GM12878 (cell line): ENCODE results near the gene OR2T35. TPM values are rescaled to one million over a fixed set of nuclear protein-coding genes. Genes with fewer than 3 reads are reported as not detected.

Experiments used
- ATAC-seq: fragments of 200-7000 bp; cut with Tn5 transposase; 3 replicates; pipeline ENCODE4 v1.9.1; 2020; ENCODE audit warnings: mild to moderate bottlenecking, moderate library complexity
- BruUV-seq: library from RNA; stranded (reverse); fragments of 400-500 nt; replicated peaks from 2 replicates; lab custom pipeline; 2021; lab: Mats Ljungman, UMichigan
- CTCF ChIA-PET: fragments of 300-600 bp; sonication (Branson Sonifier 250); formaldehyde crosslinking; extraction: SDS; loops from one replicate; lab custom pipeline; 2021; ENCODE audit warnings: inconsistent platforms; lab: Yijun Ruan, JAX
- POLR2A ChIA-PET: fragments of 350-600 bp; formaldehyde crosslinking; extraction: SDS; loops from one replicate; lab custom pipeline; 2021; ENCODE audit warnings: inconsistent platforms; lab: Charles Lee
- RAD21 ChIA-PET: fragments of 300-600 bp; sonication (Branson Sonifier 250); formaldehyde crosslinking; loops from one replicate; lab custom pipeline; 2023; ENCODE audit warnings: antibody characterized with exemption; ENCODE audit not compliant: unreplicated experiment; lab: Charles Lee
- SMC1A ChIA-PET: fragments of 300-600 bp; sonication (Branson Sonifier 250); formaldehyde crosslinking; loops from one replicate; lab custom pipeline; 2023; ENCODE audit not compliant: unreplicated experiment, uncharacterized antibody; lab: Charles Lee
- DNase-seq: peaks from one replicate; pipeline ENCODE4 v3.0.0-alpha.2; 2011; ENCODE audit warnings: low read depth, low spot score
- FAIRE-seq: peaks from 3 replicates; lab custom pipeline; 2011; peaks lifted over from hg19 to GRCh38; lab: Jason Lieb, UNC
- H2AFZ ChIP-seq: 2 replicates; pipeline ENCODE4 v1.6.0; 2011; ENCODE audit warnings: low read depth, low read length, control low read depth; ENCODE audit not compliant: control insufficient read depth
- H3K27ac ChIP-seq: 2 replicates; pipeline ENCODE4 v1.5.1; 2011; ENCODE audit warnings: control low read depth; ENCODE audit not compliant: control insufficient read depth, insufficient read depth
- H3K27me3 ChIP-seq, 2 experiments: replicated peaks in 1 of 2; 2 replicates each; pipeline versions ENCODE4 v1.6.0 to v1.6.1; 2011; ENCODE audit warnings: low read length in 1 of 2; ENCODE audit not compliant: control insufficient read depth in 2 of 2, insufficient read depth in 2 of 2
- H3K36me3 ChIP-seq, 2 experiments: 2 replicates each; pipeline ENCODE4 v1.5.1; 2011; ENCODE audit warnings: low read length in 1 of 2; ENCODE audit not compliant: control insufficient read depth in 2 of 2, insufficient read depth in 2 of 2
- H3K4me1 ChIP-seq: 2 replicates; pipeline ENCODE4 v1.6.1; 2011; ENCODE audit warnings: mild to moderate bottlenecking, low read length, moderate library complexity, mixed read lengths; ENCODE audit not compliant: control insufficient read depth, insufficient read depth
- H3K4me2 ChIP-seq: 2 replicates; pipeline ENCODE4 v1.6.0; 2011; ENCODE audit warnings: control low read depth; ENCODE audit not compliant: control insufficient read depth, insufficient read depth
- H3K4me3 ChIP-seq: fragments of 200-600 bp; sonication (generic); 2 replicates; pipeline ENCODE4 v1.5.1; 2016
- H3K79me2 ChIP-seq: 2 replicates; pipeline ENCODE4 v1.6.0; 2011; ENCODE audit warnings: low read length; ENCODE audit not compliant: control insufficient read depth, insufficient read depth
- H3K9ac ChIP-seq: 2 replicates; pipeline ENCODE4 v1.8.0; 2011; ENCODE audit warnings: low read length, control low read depth, mixed read lengths; ENCODE audit not compliant: control insufficient read depth, insufficient read depth
- H3K9me3 ChIP-seq: replicated peaks from 3 replicates; pipeline ENCODE4 v1.5.1; 2011; ENCODE audit warnings: mild to moderate bottlenecking, low read length; ENCODE audit not compliant: control insufficient read depth, insufficient read depth
- H4K20me1 ChIP-seq: 2 replicates; pipeline ENCODE4 v1.6.0; 2011; ENCODE audit not compliant: control insufficient read depth, insufficient read depth
- CHD4 ChIP-seq: fragments of 200-600 bp; sonication (generic); IDR thresholded peaks from 2 replicates; pipeline ENCODE4 v1.6.1; 2016; ENCODE audit warnings: mild to moderate bottlenecking
- CREB1 ChIP-seq: IDR thresholded peaks from 2 replicates; pipeline ENCODE4 v1.6.1; 2012; ENCODE audit warnings: low read depth, mild to moderate bottlenecking, inconsistent platforms
- KAT2A ChIP-seq: conservative IDR thresholded peaks from 2 replicates; pipeline ENCODE4 v1.6.1; 2011; ENCODE audit warnings: low read depth, low read length; ENCODE audit not compliant: control insufficient read depth
- MXI1 ChIP-seq: fragments of 150-350 bp; IDR thresholded peaks from 2 replicates; pipeline ENCODE4 v1.6.1; 2011; ENCODE audit warnings: low read depth, mild to moderate bottlenecking, inconsistent platforms, low read length, improper control_type of control experiment
- NBN ChIP-seq: fragments of 450-650 bp; IDR thresholded peaks from 2 replicates; pipeline ENCODE4 v1.6.1; 2016
- NFIC ChIP-seq: IDR thresholded peaks from 2 replicates; pipeline ENCODE4 v1.6.1; 2012; ENCODE audit warnings: low read depth, mild to moderate bottlenecking, inconsistent platforms, low read length, moderate library complexity
- NFXL1 ChIP-seq: fragments of 450-650 bp; IDR thresholded peaks from 2 replicates; pipeline ENCODE4 v1.6.1; 2017; ENCODE audit warnings: antibody characterized with exemption, mild to moderate bottlenecking, borderline replicate concordance
- SMARCA5 ChIP-seq: fragments of 450-650 bp; IDR thresholded peaks from 2 replicates; pipeline ENCODE4 v1.6.1; 2017; ENCODE audit warnings: mild to moderate bottlenecking
- SRF ChIP-seq, 2 experiments: IDR thresholded peaks; 2 replicates each; pipeline ENCODE4 v1.6.1; 2011; ENCODE audit warnings: low read depth in 2 of 2, low read length in 2 of 2, mild to moderate bottlenecking in 1 of 2, moderate library complexity in 1 of 2
- STAT3 ChIP-seq: IDR thresholded peaks from 2 replicates; pipeline ENCODE4 v1.6.1; 2011; ENCODE audit warnings: low read depth, low read length, improper control_type of control experiment
- TAF1 ChIP-seq: IDR thresholded peaks from 2 replicates; pipeline ENCODE4 v1.6.1; 2011; ENCODE audit warnings: mild to moderate bottlenecking, low read depth, low read length, borderline replicate concordance
- TCF7 ChIP-seq: IDR thresholded peaks from 2 replicates; pipeline ENCODE4 v1.6.1; 2014; ENCODE audit warnings: antibody characterized with exemption, borderline replicate concordance
- ZBED1 ChIP-seq: IDR thresholded peaks from 2 replicates; pipeline ENCODE4 v1.6.1; 2016; ENCODE audit warnings: borderline replicate concordance
- ZNF217 ChIP-seq: fragments of 450-650 bp; IDR thresholded peaks from 2 replicates; pipeline ENCODE4 v1.6.1; 2017; ENCODE audit warnings: antibody characterized with exemption, mild to moderate bottlenecking
- WGBS: methylation state at CpG from one replicate; pipeline ENCODE4 v1.1.6; 2016; ENCODE audit warnings: low lambda C conversion rate; ENCODE audit not compliant: insufficient replicate concordance, insufficient coverage; ENCODE audit errors: missing lambda C conversion rate; 5-methylcytosine and 5-hydroxymethylcytosine counted together
- in situ Hi-C: fragments of 300-500 bp; cut with MboI; formaldehyde crosslinking; loops from 9 replicates; pipeline ENCODE4 v1.14.3; 2018; ENCODE audit warnings: mixed read lengths
- intact Hi-C: fragments of 100-400 bp; cut with micrococcal nuclease; formaldehyde crosslinking; loops from one replicate; pipeline ENCODE4 v1.14.2; 2022; ENCODE audit not compliant: unreplicated experiment
- polyA plus RNA-seq, 11 experiments: library from polyadenylated mRNA; depleted of rRNA in 4 of 11; unstranded in 6 of 11; stranded (reverse) in 5 of 11; fragments of >200 nt; fragmentation: Nextera tagmentation in 4 of 11; fragmentation: Illumina TruSeq in 1 of 11; extraction: Ambion mirVana in 4 of 11; extraction: Trizol in 1 of 11; gene quantifications; 1 replicate in 1 of 11; 2 replicates in 10 of 11; pipeline versions ENCODE4 v1.2.1 to v1.2.3, GENCODE V29; 2011 to 2016; ENCODE audit warnings: inconsistent platforms in 2 of 11, missing spikeins in 2 of 11, low read depth in 1 of 11
- total RNA-seq, 4 experiments: library from RNA; depleted of rRNA in 3 of 4; stranded (reverse); fragments of >200 nt in 3 of 4; fragmentation: Illumina TruSeq in 1 of 4; extraction: Trizol in 1 of 4; gene quantifications; 2 replicates each; pipeline versions ENCODE4 v1.2.1 to v1.2.3, GENCODE V29; 2013 to 2021
- TF ChIP-seq, protein P1 (sequence below): IDR thresholded peaks from 2 replicates; pipeline ENCODE4 v1.6.1; 2012; ENCODE audit warnings: low read depth, low read length, improper control_type of control experiment
- TF ChIP-seq, protein P2 (sequence below): fragments of 150-350 bp; IDR thresholded peaks from 2 replicates; pipeline ENCODE4 v1.6.1; 2014; ENCODE audit warnings: mild to moderate bottlenecking, low read depth, low read length
- TF ChIP-seq, protein P3 (sequence below): fragments of 450-650 bp; conservative IDR thresholded peaks from 2 replicates; pipeline ENCODE4 v1.6.1; 2017; ENCODE audit warnings: mild to moderate bottlenecking, moderate library complexity

OR2T35 gene
- total and polyA plus RNA-seq, 10 of the 15 experiments (the other 5 are each of a cell fraction or from before 2014, with no cell fraction given), result 0.03 to 0.89 (median 0.38) TPM; not detected in 2

DNA sequence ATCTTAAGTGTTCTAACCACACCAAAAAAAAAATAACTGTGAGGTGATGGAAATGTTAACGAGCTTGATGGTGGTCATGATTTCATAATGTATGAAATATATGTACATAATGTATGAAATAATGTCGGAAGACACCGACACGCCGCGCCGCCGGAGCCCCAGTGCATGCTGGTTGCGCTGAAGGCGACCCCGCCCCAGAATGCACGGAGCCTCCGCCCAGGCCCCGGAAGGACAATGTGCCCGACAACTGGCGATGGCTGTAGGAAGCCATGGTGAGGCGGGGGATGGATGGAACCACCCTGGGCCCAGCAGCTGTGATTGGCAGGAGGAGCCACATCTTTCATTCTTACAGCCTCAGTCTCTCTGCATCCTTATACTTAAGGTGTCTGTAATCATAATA is 55.0 kb downstream of the OR2T35 start:
- in situ Hi-C loops, result no loop called here
- SMC1A ChIA-PET, result no interaction called here

More for the DNA sequence above, 55.0 kb downstream of the OR2T35 start:
- no peaks in the 10 kb centered on the region for H3K27me3 ChIP-seq
- no CpG with 5 or more reads among the region's 17 CpGs for WGBS
- intact Hi-C loops, result no loop called here
- no peak overlapping the region for H3K27ac ChIP-seq
- no peaks in the 10 kb centered on the region for H3K9me3 ChIP-seq
- no peaks in the 10 kb centered on the region for H3K4me1 ChIP-seq
- ChIA-PET RAD21 (no interaction called here), POLR2A (no interaction called here), CTCF (no interaction called here)
- H3K9ac ChIP-seq, result no peak overlapping the region
- no TSS peak for BruUV-seq
- DNase-seq, result no peak
- TF ChIP-seq TAF1 (no peak), NBN (no peak), CREB1 (no peak), ZBED1 (no peak), MXI1 (no peak), NFXL1 (no peak), SMARCA5 (no peak), NFIC (no peak), KAT2A (no peak), STAT3 (no peak), TCF7 (no peak), CHD4 (no peak), SRF (IDR thresholded peaks at IDR 0.05; ENCODE audit: low read depth in 2 of 2, low read length in 2 of 2) (no peak), ZNF217 (no peak)
- TF ChIP-seq, protein P1, sequence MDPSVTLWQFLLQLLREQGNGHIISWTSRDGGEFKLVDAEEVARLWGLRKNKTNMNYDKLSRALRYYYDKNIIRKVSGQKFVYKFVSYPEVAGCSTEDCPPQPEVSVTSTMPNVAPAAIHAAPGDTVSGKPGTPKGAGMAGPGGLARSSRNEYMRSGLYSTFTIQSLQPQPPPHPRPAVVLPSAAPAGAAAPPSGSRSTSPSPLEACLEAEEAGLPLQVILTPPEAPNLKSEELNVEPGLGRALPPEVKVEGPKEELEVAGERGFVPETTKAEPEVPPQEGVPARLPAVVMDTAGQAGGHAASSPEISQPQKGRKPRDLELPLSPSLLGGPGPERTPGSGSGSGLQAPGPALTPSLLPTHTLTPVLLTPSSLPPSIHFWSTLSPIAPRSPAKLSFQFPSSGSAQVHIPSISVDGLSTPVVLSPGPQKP, result no peak
- TF ChIP-seq, protein P2, sequence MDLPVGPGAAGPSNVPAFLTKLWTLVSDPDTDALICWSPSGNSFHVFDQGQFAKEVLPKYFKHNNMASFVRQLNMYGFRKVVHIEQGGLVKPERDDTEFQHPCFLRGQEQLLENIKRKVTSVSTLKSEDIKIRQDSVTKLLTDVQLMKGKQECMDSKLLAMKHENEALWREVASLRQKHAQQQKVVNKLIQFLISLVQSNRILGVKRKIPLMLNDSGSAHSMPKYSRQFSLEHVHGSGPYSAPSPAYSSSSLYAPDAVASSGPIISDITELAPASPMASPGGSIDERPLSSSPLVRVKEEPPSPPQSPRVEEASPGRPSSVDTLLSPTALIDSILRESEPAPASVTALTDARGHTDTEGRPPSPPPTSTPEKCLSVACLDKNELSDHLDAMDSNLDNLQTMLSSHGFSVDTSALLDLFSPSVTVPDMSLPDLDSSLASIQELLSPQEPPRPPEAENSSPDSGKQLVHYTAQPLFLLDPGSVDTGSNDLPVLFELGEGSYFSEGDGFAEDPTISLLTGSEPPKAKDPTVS, result no peak
- TF ChIP-seq, protein P3, sequence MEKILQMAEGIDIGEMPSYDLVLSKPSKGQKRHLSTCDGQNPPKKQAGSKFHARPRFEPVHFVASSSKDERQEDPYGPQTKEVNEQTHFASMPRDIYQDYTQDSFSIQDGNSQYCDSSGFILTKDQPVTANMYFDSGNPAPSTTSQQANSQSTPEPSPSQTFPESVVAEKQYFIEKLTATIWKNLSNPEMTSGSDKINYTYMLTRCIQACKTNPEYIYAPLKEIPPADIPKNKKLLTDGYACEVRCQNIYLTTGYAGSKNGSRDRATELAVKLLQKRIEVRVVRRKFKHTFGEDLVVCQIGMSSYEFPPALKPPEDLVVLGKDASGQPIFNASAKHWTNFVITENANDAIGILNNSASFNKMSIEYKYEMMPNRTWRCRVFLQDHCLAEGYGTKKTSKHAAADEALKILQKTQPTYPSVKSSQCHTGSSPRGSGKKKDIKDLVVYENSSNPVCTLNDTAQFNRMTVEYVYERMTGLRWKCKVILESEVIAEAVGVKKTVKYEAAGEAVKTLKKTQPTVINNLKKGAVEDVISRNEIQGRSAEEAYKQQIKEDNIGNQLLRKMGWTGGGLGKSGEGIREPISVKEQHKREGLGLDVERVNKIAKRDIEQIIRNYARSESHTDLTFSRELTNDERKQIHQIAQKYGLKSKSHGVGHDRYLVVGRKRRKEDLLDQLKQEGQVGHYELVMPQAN, result no peak
- H3K79me2 ChIP-seq, result no peaks in the 10 kb centered on the region
- ATAC-seq, result no peak
- no peaks in the 10 kb centered on the region for H3K36me3 ChIP-seq
- H3K4me3 ChIP-seq, result no peak overlapping the region
- H4K20me1 ChIP-seq, result no peaks in the 10 kb centered on the region
- no peak for FAIRE-seq
- H3K4me2 ChIP-seq, result no peak overlapping the region
- no peak overlapping the region for H2AFZ ChIP-seq
